ENCODE data around the gene CNDP2.
"Not testable (repeated sequence)": the region's sequence is repeated elsewhere in the genome, so short reads cannot be mapped to it uniquely, and the experiment has no call there.

CNDP2 gene

DNA sequence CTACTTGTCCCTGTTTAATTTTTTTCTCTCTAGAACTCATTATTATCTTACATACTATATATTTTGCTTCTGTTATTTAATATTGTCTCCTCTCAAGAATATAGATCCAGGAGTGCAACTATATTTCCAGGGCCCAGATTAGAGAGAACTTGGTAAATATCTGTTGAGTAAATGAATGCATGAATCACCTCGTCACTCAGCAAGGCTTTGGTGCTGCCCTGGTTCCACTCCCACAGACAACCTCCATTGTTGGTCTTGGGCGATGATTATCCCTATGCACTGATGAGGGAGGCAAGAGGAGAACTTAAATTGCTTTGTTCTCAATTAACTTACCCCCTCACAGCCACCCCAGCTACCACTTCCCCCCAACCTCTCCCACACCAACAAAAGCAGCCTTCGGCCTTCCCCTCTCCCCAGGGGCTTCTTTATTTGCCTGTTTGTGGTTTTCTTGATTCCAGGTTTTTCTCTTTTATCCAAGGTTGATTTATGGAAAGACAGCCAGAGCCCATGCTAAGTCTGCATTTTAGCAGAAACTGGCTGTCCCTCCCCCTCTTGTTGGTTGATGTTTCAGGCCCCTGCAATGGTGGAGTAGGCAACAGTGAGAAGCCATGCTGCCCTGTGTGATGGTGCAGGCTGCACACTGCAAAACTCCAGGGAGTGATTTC lies 22.1 kb upstream of the CNDP2 start:
- no peak for DNase-seq (ENCODE audit: low spot score)

DNA sequence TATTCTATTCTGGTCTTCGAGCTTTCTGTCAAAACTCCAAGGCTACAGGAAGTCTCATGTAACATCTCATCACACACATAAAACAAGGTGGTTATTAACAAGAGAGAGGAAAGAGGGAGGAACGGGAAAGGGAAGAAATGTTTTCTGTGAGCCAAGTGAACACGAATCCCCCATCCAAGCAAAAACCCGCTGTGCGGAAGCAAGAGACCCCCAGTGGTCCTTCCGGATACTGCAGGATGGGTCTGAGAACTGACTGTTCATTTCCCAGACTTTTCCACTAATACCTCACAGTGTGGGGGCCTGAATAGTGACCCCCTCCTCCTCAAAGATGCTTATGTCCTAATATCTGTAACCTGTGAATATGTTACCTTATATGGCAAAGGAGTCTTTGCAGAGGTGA lies 20.0 kb upstream of the CNDP2 start:
- no peak for DNase-seq (ENCODE audit: low spot score)

DNA sequence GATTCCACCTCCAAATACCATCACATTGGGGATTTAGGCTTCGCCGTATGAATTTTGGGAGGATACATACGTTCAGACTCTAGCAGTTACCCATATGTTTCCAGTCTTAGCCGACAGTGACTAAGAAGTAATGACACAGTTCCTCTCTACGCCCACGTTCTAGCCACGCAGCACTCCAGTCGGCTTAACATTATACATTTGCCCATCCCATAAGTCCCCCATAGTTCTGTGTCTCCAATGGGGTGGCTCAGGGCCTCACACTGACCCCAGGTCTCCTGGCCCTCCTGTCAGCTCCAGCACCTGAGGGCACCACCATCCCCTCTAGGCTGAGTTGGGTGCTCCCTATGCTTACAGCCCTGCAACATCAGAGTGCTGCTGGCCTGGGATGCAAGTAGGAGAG lies 18.4 kb upstream of the CNDP2 start:
- no peak for DNase-seq (ENCODE audit: low spot score)

DNA sequence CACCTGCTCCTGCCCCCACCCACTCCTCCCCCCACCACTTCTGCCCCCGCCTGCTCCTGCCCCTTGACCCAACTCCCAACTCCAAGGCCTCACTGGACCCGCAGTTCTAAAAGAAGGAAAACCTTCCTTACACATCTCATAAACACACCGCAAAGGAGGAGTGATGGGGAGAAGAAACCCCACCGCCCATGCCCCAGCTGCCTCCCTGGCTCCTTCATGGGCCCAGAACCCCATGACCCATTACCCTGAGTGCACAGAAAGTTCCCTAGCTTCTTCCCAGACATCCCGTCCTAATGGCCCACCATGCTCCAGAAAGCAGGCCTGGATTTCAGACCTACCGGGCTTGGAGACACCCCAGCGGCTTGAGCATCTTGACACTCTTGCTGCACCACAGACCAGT lies 17.8 kb upstream of the CNDP2 start:
- DNase-seq (ENCODE audit: low spot score): no peak

DNA sequence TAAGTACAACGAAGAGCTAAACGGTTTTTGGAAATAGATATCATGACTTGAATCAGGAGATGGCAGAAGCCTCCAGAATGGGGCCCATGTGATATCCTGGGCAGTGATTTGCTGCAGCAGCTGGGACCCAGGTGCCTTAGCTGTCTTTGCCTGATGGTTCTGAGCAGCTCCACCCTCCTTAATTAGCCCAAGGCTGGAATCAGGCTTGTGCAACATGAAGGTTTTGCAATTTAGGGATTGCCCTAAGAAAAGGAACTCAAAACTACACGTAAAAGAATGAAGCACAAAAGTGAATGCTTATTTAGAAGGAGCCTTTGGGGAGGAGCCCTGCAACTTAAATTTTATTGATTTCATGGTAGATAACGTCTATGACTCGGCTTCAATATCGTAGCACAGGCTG lies 17.3 kb upstream of the CNDP2 start:
- DNase-seq (ENCODE audit: low spot score): no peak

DNA sequence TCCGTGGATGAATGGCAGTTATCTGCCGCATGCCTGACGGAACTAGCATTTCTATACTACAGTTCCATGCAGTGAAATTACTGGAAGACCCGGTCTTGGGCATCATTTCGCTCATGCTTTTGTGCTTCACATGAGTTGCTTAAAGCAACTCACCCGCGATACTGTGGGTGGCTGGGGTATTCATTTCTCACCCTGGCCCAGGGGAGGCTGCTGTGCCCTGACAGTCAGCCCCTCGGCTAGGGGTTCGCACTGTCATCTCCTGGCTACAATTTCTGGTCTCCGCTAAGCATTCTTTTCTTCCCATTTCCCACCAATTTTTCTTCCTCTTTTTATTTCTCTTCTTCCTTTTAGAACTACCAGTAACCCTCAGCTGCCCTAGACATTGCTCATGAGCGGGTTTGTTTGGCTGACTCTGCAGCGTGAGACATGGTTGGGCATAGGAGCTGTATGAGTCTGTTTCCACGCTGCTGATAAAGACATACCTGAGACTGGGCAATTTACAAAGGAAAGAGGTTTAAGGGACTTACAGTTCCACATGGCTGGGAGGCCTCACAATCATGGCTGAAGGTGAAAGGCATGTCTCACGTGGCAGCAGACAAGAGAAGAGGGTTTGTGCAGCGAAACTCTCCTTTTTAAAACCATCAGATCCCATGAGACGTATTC lies 16.5 kb upstream of the CNDP2 start:
- DNase-seq (ENCODE audit: low spot score): no peak

DNA sequence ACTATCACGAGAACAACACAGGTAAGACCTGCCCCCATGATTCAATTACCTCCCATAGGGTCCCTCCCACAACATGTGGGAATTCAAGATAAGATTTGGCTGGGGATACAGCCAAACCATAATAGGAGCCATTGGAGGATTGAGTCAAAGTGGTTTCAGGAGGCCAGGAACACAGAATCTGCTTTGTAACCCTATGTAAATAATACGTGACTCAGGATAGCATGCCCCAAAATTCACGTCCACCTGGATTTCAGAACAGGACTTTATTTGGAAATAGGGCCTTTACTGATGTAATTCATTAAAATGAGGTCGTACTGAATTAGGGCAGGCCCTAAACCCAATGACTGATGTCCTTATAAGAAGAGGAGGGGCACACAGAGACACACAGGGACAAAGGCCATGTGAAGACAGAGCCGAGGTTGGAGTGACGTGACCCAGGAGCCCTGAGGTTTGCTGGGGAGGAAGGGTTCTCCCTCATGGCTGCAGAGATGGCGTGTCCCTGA lies 16.0 kb upstream of the CNDP2 start:
- DNase-seq (ENCODE audit: low spot score): no peak

DNA sequence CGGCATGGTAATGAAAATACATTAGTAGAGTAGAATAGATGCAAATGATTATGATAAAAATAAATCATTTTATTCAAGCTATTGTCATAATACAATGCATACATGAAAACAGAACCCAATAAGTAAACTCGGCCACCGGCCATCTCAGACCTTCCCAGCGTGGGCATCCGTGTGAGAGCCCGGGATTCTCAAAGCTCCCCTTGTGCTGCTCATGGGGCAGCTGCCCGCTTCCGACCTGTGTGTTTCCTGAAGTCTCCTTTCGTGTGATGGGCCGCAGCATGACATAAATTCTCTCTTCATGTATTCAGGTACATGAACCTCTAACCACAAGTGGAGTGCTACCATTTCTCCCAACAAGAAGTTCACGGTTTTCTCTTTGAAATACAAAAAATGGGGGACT lies 13.5 kb upstream of the CNDP2 start:
- DNase-seq (ENCODE audit: low spot score): no peak

DNA sequence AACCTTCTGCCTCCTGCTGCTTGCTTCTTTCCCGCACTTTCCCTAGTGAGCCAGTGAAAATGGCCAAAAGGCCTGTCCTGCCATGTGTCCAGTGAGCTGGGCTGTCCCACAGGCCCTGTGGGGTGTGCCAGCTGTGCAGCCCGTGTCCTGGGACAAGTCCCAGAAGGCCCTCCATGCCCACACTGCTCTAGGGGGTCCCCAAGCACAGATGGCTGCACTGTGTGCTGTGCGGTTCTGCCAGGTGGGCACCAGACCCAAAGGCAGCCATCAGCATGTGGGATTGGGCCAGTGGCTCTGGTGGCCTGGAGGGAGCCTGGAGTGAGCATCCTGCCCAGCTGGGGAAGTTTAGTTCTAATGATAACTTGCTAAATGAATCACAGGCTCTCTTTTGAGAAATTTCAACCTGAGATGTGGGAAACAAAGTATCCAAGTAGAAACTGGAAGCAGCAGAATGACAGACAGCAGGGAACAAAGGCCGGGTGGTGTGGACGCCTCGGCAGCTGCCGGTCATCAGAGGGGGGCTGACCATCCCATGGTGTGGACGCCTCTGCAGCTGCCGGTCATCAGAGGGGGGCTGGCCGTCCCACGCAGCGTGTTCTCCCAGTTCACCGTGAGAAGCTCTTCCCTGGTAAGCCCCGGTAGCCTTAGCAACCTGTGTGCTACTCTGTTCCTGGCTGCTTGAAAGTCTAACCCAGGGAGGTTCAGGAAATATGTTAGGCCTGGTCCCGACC lies 9.9 kb upstream of the CNDP2 start:
- no peak for DNase-seq (ENCODE audit: low spot score)

DNA sequence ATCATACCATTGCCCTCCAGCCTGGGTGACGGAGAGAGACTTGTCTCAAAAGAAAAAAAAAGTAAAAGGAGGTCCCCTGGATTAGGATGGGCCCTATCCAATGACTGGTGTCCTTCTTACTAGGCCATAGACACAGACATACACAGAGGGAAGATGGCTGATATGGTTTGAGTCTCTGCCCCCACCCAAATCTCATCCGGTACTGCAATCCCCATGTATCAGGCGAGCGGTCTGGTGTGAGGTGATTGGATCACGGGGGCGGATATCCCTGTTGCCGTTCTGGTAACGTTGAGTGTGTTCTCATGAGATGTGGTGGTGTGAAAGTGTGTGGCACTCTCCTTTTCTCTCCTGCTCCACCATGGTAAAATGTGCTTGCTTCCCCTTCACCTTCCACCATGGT lies 7.8 kb upstream of the CNDP2 start:
- no peak for DNase-seq (ENCODE audit: low spot score)

DNA sequence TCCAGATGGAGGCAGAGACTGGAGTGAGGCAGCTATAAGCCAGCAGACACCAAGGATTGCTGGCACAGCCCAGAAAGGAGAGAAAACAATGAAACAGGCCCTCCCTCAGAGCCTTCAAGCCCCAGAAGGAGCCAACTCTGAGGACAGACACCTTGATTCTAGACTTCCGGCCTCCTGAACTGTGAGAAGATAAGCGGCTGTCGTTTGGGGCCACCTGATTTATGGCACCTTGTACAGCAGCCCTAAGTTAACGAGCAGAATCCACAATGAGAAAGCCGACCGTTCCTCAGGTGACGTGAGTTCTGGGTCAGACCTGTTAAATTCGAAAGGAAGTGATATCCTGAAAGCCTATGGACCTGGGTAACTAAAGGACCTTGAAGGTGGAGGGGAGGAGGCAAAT lies 7.3 kb upstream of the CNDP2 start:
- no peak for DNase-seq (ENCODE audit: low spot score)

DNA sequence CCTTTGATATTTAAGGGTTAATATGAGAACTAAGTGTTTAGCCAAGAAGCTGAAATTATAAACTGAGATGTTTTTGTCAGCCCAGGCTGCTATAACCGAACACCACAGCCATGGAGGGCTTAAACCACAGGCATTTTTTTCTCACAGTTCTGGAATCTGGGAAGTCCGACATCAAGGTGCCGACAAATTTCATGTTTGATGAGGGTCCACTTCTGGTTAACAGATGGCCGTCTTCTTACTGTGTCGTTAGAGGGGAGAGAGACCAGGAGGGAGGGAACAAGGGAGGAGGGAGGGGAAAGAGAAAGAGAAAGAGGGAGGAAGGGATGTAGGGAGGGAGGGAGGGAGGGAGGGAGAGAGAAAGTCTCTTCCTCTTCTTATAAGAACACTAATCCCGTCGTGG lies 6.5 kb upstream of the CNDP2 start:
- DNase-seq (ENCODE audit: low spot score): no peak

DNA sequence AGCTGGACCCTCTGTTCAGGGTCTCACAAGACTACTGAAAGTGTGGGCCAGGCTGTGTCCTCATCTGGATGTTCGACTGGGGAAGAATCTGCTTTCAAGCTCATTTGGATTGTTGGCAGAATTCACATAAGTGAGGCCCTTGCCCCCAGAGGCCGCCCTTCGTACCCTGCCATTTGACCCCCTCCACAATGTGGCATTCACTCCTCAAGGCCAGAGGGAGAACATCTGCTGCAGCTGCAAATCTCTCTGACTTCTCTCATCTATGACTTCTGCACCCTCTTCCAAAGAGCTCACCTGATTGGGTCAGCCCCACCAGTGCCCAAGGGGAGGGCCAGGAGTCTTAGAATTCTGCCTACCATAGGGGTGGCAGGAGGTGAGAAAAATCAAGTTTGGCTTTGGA lies 3.9 kb upstream of the CNDP2 start:
- DNase-seq (ENCODE audit: low spot score): no peak

DNA sequence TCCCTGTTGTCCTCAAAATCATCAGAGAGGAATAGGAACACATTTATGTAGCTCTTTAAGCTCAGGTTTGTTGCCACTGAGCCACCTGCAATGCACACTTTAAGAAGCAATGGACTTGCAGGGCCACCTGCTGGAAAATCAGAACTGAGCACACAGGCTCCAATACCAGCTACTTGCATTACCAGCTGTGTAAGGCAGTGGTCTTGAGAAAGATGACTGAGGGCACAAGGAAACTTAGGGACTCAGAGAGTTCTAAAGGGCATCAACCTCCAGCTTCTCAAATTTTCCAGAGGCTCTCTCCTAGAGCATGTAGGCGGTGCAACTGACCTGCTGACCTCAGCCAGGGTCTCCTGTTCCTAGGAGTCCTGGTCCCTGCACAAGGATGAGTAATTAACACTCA lies 2.5 kb upstream of the CNDP2 start:
- DNase-seq (ENCODE audit: low spot score): peak; percentile 51

DNA sequence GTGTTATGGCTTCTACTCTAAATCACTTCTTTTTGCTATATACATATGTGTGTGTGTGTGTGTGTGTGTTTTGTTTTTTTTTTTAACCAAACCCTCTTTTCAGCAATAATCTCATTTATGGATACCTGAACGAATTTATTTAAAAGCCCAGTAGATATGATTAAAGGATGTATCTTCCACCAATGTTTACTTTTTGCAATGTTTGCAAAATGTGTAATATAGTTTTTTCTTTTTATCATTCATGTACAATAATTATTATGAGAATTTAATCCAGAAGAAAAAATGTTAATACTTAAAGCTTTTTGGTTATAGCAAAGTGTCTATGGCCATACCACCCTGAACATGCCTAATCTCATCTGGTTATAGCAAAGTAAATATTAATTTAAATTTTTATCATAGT lies 1.6 kb upstream of the CNDP2 start:
- no peak for DNase-seq (ENCODE audit: low spot score)

DNA sequence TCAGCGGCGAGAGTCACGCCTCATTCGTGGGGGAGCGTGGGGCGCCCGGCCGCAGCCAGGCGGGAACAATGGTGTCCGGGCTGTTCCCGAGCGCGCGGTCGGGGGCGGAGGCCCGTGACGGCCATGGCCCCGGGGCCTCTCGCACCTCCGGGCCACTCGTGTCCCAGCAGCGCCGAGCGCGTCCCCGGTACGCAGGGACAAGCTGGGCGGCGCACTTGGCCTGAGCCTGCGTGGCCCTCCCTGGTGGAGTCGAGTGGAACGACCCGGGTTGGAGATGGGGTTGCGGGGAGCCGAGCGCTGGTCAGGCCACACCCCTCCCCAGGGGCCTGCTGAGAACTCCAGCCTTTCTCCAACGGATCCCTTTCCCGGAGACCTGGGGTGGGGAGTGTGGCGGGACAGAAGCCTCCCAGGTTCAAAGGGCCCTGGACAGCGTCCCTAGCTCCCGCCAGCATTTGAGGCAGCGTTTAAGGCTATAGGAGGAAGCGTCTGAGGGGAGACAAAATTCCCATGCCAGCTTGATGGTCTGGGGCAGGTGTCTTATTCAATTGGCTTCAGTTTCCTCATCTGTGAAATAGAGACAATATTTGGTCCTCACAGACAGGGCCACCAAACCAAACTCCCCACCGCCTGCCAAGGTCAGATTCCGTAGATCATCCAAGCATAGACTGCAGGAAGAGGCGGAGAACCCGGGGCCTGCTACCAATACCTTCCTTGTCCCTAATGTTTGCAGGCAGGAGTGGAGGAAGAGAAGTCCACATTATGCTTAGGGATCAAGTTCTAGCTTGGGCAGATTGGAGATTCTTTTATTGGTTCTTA lies 553 bp downstream of the CNDP2 start:
- peak; percentile 33 for DNase-seq (ENCODE audit: low spot score)

DNA sequence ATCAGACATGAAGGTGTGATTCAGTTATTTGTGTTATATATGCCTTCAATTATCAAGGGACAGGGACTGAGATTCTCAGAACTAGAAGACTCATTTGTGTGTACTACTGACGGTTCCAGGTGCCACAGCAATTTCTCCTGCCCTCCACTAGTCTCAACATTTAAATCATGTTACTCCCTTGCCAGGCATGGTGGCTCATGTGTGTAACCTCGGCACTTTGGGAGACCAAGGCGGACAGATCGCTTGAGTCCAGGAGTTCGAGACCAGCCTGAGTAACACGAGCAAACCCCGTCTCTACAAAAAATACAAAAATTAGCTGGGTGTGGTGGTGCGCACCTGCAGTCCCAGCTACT lies 1.1 kb downstream of the CNDP2 start:
- DNase-seq (ENCODE audit: low spot score): no peak

DNA sequence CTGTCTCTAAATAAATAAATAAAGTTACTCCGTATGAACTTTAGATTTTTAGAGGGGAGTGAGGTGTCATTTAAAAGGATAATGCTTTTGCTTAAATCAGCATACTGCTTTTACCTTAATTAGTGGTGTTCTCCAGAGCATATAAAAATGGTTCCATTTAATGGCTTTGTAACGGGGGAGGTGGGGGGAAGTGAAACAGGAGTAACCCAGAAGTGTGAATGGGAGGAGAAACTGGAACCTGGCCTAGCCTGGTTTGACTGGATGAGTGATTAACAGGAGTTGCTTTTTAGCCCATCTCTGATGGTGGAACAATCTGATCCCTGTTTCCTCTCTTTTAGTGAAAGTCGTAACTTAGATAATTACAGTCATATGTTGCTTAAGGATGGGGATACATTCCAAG lies 1.6 kb downstream of the CNDP2 start:
- no peak for DNase-seq (ENCODE audit: low spot score)

DNA sequence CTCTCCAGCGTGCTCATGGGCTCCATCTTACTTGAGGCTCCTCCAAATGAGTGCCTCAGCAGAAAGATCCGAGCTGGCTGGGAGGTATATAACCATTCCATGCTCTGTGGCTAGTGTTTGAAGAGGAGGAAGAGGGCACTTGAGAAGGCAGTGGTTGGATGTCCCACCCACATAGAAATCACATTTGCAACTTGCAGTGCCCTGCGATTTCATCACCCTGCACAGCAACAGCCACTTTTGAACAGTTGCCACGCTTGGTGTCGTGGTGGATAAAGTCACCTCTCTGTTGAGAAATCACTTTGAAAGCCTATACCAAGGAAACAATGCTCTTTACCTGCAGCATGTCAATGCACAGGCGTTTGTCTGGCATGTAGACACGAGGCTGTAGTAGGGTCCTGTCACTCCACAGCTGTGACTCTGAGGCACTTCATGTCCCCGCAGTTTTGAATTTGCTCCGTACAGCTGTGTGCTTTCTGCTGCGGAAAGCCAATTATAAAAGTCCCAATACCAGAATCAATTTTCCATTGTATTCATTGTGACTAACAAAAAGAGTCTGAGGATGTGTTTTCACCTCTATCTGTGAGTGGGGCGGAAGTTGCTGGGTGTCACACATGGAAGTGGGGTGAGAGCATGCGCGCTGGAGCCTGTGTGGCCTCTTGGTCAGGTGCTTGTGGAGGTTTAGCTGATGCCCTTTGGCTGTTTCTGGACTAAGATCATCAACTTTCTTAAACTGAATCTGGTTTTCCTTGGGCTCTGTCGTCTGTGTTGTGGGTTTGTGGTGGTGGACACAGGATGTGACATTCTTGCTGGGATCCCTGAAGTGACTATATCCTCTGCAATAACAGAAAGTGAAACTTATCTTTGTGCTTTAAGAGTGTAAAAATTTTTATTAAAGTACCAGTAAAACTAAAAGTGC lies 2.8 kb downstream of the CNDP2 start:
- peak; percentile 84 for DNase-seq (ENCODE audit: low spot score)

DNA sequence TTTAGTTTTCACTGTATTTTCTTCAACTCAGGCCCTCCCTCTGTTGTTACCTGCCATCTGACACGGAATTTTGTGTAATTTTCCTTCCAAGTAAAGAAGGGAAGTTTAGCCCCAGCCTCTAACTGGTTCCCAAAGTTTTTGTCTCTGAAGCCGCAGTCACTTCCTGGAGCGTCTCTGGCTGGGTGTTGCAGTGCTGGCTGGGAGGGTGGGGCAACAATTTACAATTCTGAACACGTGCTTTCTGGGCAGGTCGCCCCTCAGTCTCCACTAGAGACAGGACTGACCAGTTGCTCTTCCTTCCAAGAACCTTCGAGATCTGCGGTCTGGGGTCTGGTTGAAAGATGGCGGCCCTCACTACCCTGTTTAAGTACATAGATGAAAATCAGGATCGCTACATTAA lies 3.5 kb downstream of the CNDP2 start:
- DNase-seq (ENCODE audit: low spot score): peak; percentile 74

DNA sequence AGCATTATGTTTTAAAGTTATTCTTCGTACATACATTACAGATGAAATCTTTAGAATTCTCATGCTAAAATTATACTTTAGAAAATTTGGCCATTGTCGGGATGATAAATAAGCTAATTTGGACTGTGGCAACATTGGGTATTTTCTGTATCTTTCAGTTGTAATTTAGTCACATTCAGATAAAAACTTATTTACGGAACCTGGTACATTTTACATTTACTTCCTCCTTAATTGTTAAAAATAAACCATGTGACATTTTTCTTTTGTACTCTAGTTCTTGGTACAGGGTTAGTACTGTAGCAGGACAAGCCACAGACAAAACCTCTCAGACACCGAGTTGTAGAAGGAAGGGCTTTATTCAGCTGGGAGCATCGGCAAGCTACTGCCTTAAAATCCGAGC lies 4.2 kb downstream of the CNDP2 start:
- no peak for DNase-seq (ENCODE audit: low spot score)

DNA sequence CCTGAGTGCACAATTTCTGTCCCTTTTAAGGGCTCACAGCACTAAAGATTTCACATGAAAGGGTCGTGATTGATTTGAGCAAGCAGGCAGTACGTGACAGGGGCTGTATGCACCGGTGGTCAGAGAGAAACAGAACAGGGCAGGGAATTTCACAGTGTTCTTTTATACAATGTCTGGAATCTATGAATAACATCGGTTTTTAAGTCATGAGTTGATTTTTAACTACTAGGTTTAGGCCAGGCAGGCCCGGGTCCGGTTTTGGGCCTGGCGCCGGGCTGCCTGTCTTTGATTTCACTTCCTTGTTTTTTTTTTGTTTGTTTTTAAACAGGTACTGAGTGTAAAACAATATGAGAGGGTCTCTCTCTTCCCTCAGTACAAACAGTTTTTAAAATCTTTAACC lies 4.6 kb downstream of the CNDP2 start:
- not testable (repeated sequence) for DNase-seq (ENCODE audit: low spot score)

Measured in activated CD4-positive, alpha-beta T cell treated with anti-CD3 and anti-CD28 coated beads, Interleukin-2, Interleukin-4, amounts not matched to agents 100 ng/mL and 50 ng/mL, durations not matched to agents 16 hours and 8 hours (primary cell).